ENCODE measurements around the gene NT5C2. TPM values are rescaled to one million over a fixed set of nuclear protein-coding genes. Genes with fewer than 3 reads are reported as not detected.
A peak's percentile ranks its signal among the peaks of the same experiment; 100 is the strongest.

NT5C2 gene
- total and polyA plus RNA-seq, 2 donors (not counting 1 experiment from before 2014, with no cell fraction given) = 74.3 to 82.2 TPM

DNA sequence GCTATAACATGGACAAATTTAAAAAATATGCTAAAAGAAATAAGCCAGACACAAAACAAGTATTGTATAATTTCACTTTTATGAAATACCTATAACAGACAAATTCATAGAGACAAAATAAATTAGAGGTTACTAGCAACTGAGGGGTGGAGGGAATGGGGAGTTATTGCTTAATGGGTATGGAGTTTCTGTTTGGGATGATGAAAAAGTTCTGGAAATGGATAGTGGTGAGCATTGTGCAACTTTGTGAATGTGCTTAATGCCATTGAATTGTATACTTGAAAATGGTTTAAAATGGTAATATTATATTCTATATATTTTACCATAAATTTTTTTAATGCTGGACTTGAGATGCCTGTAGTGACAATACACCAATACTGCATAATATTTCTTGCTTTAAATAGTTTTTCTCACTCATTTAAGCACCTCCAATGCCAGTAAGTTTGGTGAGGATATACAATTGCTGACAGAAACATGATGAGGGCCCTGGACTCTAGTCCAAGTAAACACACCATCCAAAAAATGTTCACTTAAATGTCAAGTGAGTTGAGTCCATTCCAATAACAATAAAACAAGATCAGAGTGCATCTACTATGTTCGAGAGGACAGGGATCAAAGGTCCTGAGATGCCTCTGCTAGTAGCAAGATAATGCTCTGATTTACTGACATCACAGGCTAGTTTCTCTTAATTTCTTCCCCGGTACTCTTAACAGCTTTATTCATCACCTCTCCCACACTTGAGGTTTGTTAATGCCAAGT, 71.9 kb downstream of the NT5C2 start:
- Histone ChIP-seq H3K4me3 (replicated peaks in 1 of 4; ENCODE audit: control extremely low read depth in 1 of 4, insufficient read depth in 1 of 4, low read depth in 3 of 4, low read length in 4 of 4) (no peak overlapping the region), H3K36me3 (ENCODE audit: control insufficient read depth, insufficient read depth, low read length) (no peaks in the 10 kb centered on the region), H2AFZ (ENCODE audit: low read length) (no peak overlapping the region), H3K9me3 (ENCODE audit: control insufficient read depth, insufficient read depth, low read depth, low read length) (no peaks in the 10 kb centered on the region), H3K4me1 (ENCODE audit: control insufficient read depth, extremely low read depth, insufficient read depth, low read length) (no peaks in the 10 kb centered on the region), H3K27ac (ENCODE audit: insufficient read depth, low read length) (no peak overlapping the region), H3K4me2 (ENCODE audit: extremely low read depth, insufficient read depth, low read length) (no peak overlapping the region), H4K20me1 (ENCODE audit: control insufficient read depth, extremely low read depth, insufficient read depth, low read length) (no peaks in the 10 kb centered on the region), H3K9ac (ENCODE audit: insufficient read depth, low read length) (no peak overlapping the region), H3K27me3 (ENCODE audit: control insufficient read depth, insufficient read depth, low read length) (no peaks in the 10 kb centered on the region), H3K79me2 (ENCODE audit: control insufficient read depth, insufficient read depth, low read length) (no peaks in the 10 kb centered on the region)
- TF ChIP-seq EZH2 (IDR thresholded peaks at IDR 0.05; ENCODE audit: low read length, missing control alignments) = no peak
- TF ChIP-seq, protein P1, sequence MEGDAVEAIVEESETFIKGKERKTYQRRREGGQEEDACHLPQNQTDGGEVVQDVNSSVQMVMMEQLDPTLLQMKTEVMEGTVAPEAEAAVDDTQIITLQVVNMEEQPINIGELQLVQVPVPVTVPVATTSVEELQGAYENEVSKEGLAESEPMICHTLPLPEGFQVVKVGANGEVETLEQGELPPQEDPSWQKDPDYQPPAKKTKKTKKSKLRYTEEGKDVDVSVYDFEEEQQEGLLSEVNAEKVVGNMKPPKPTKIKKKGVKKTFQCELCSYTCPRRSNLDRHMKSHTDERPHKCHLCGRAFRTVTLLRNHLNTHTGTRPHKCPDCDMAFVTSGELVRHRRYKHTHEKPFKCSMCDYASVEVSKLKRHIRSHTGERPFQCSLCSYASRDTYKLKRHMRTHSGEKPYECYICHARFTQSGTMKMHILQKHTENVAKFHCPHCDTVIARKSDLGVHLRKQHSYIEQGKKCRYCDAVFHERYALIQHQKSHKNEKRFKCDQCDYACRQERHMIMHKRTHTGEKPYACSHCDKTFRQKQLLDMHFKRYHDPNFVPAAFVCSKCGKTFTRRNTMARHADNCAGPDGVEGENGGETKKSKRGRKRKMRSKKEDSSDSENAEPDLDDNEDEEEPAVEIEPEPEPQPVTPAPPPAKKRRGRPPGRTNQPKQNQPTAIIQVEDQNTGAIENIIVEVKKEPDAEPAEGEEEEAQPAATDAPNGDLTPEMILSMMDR (conservative IDR thresholded peaks at IDR 0.05 in 1 of 2, IDR thresholded peaks at IDR 0.05 in 1 of 2; ENCODE audit: low read depth in 1 of 2, low read length in 2 of 2) = no peak
- peak in 1 of 2 donors; percentile 79 for DNase-seq (ENCODE audit: low read depth in 2 of 2)

DNA sequence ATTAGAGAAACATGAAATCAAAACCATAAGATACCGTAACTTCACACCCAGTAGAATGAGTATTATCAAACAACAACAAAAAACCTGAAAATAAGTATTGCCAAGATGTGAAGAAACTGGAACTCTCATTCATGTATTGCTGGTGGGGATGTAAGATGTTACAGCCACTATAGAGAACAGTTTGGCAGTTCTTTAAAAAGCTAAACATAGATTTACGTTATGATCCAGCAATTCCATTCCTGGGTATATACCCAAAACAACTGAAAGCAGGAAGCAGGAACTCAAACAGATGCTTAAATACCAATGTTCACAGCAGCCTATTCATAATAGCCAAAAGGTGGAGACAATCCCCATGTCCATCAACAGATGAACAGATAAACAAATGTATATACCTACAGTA, 72.5 kb downstream of the NT5C2 start:
- TF ChIP-seq, protein P1 (conservative IDR thresholded peaks at IDR 0.05 in 1 of 2, IDR thresholded peaks at IDR 0.05 in 1 of 2; ENCODE audit: low read depth in 1 of 2, low read length in 2 of 2) = no peak
- TF ChIP-seq EZH2 (IDR thresholded peaks at IDR 0.05; ENCODE audit: low read length, missing control alignments) = no peak
- no peaks in the 10 kb centered on the region for H3K4me1 ChIP-seq (ENCODE audit: control insufficient read depth, extremely low read depth, insufficient read depth, low read length)
- H3K79me2 ChIP-seq (ENCODE audit: control insufficient read depth, insufficient read depth, low read length) = no peaks in the 10 kb centered on the region
- H3K9me3 ChIP-seq (ENCODE audit: control insufficient read depth, insufficient read depth, low read depth, low read length) = no peaks in the 10 kb centered on the region
- no peak overlapping the region for H3K27ac ChIP-seq (ENCODE audit: insufficient read depth, low read length)
- H3K4me2 ChIP-seq (ENCODE audit: extremely low read depth, insufficient read depth, low read length) = no peak overlapping the region
- no peaks in the 10 kb centered on the region for H3K27me3 ChIP-seq (ENCODE audit: control insufficient read depth, insufficient read depth, low read length)
- H3K36me3 ChIP-seq (ENCODE audit: control insufficient read depth, insufficient read depth, low read length) = no peaks in the 10 kb centered on the region
- H3K4me3 ChIP-seq (replicated peaks in 1 of 4; ENCODE audit: control extremely low read depth in 1 of 4, insufficient read depth in 1 of 4, low read depth in 3 of 4, low read length in 4 of 4) = no peak overlapping the region
- DNase-seq (ENCODE audit: low read depth in 2 of 2) = peak in 1 of 2 donors; percentile 18
- no peaks in the 10 kb centered on the region for H4K20me1 ChIP-seq (ENCODE audit: control insufficient read depth, extremely low read depth, insufficient read depth, low read length)
- H3K9ac ChIP-seq (ENCODE audit: insufficient read depth, low read length) = no peak overlapping the region
- no peak overlapping the region for H2AFZ ChIP-seq (ENCODE audit: low read length)

DNA sequence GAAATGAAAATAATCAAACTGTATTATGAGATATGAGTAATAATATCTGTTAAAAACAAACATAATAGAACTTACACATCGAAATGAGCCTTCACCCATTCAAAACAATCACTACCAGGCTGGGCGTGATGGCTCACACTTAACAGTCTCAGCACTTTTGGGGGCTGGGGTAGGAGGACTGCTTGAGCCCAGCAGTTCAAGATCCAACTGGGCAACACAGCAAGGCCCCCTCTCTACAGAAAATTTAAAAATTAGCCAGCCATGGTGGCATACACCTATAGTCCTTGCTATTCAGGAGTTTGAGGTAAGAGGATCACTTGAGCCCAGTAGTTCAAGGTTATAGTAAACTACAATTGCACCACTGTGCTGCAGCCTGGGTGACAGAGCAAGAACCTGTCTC, 75.8 kb downstream of the NT5C2 start:
- H3K79me2 ChIP-seq (ENCODE audit: control insufficient read depth, insufficient read depth, low read length) = no peaks in the 10 kb centered on the region
- no peaks in the 10 kb centered on the region for H3K4me1 ChIP-seq (ENCODE audit: control insufficient read depth, extremely low read depth, insufficient read depth, low read length)
- no peak overlapping the region for H3K27ac ChIP-seq (ENCODE audit: insufficient read depth, low read length)
- H3K9me3 ChIP-seq (ENCODE audit: control insufficient read depth, insufficient read depth, low read depth, low read length) = no peaks in the 10 kb centered on the region
- H3K9ac ChIP-seq (ENCODE audit: insufficient read depth, low read length) = no peak overlapping the region
- H3K27me3 ChIP-seq (ENCODE audit: control insufficient read depth, insufficient read depth, low read length) = no peaks in the 10 kb centered on the region
- TF ChIP-seq EZH2 (IDR thresholded peaks at IDR 0.05; ENCODE audit: low read length, missing control alignments) = no peak
- TF ChIP-seq, protein P1 (conservative IDR thresholded peaks at IDR 0.05 in 1 of 2, IDR thresholded peaks at IDR 0.05 in 1 of 2; ENCODE audit: low read depth in 1 of 2, low read length in 2 of 2) = no peak
- DNase-seq (ENCODE audit: low read depth in 2 of 2) = no peak
- H3K4me3 ChIP-seq (replicated peaks in 1 of 4; ENCODE audit: control extremely low read depth in 1 of 4, insufficient read depth in 1 of 4, low read depth in 3 of 4, low read length in 4 of 4) = no peak overlapping the region
- H2AFZ ChIP-seq (ENCODE audit: low read length) = no peak overlapping the region
- no peak overlapping the region for H3K4me2 ChIP-seq (ENCODE audit: extremely low read depth, insufficient read depth, low read length)
- H4K20me1 ChIP-seq (ENCODE audit: control insufficient read depth, extremely low read depth, insufficient read depth, low read length) = no peaks in the 10 kb centered on the region
- H3K36me3 ChIP-seq (ENCODE audit: control insufficient read depth, insufficient read depth, low read length) = no peaks in the 10 kb centered on the region

Data from fibroblast of lung (primary cell).